GM12892 (cell line): ENCODE data around the gene ZBTB16. TPM values are rescaled to one million over a fixed set of nuclear protein-coding genes. Genes with fewer than 3 reads are reported as not detected.

ENCODE experiments used
- DNase-seq: peaks from one replicate; pipeline ENCODE4 v3.0.0; 2011; ENCODE audit not compliant: insufficient read length
- FAIRE-seq: peaks from 2 replicates; lab custom pipeline; 2011; peaks lifted over from hg19 to GRCh38; lab: Jason Lieb, UNC
- POLR2A ChIP-seq: IDR thresholded peaks from 2 replicates; pipeline ENCODE4 v1.6.1; 2011; ENCODE audit warnings: low read depth, low read length, control low read depth
- POLR2AphosphoS5 ChIP-seq: IDR thresholded peaks from 2 replicates; pipeline ENCODE4 v1.6.1; 2011; ENCODE audit warnings: low read depth, low read length, control low read depth
- TAF1 ChIP-seq: IDR thresholded peaks from 2 replicates; pipeline ENCODE4 v1.6.1; 2011; ENCODE audit warnings: low read depth, mild to moderate bottlenecking, control low read depth, low read length, borderline replicate concordance
- polyA plus RNA-seq: library from polyadenylated mRNA; unstranded; fragments of >200 nt; gene quantifications from one replicate; pipeline ENCODE4 v1.2.1, GENCODE V29; 2012; ENCODE audit warnings: missing spikeins, inconsistent platforms; ENCODE audit not compliant: missing spikeins

The ZBTB16 gene, protein sequence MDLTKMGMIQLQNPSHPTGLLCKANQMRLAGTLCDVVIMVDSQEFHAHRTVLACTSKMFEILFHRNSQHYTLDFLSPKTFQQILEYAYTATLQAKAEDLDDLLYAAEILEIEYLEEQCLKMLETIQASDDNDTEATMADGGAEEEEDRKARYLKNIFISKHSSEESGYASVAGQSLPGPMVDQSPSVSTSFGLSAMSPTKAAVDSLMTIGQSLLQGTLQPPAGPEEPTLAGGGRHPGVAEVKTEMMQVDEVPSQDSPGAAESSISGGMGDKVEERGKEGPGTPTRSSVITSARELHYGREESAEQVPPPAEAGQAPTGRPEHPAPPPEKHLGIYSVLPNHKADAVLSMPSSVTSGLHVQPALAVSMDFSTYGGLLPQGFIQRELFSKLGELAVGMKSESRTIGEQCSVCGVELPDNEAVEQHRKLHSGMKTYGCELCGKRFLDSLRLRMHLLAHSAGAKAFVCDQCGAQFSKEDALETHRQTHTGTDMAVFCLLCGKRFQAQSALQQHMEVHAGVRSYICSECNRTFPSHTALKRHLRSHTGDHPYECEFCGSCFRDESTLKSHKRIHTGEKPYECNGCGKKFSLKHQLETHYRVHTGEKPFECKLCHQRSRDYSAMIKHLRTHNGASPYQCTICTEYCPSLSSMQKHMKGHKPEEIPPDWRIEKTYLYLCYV
- not detected for polyA plus RNA-seq

GRCh38 chr11:114059278-114059983 lies at the start of gene ZBTB16:
Gene ZBTB16 (plus strand): TSS chr11:114059711. CDS start chr11:114063301, 3,590 bp downstream.
- no peak for DNase-seq
- no peak for FAIRE-seq
- TF ChIP-seq TAF1 (no peak), POLR2A (no peak), POLR2AphosphoS5 (no peak)

- DNase-seq: no peak
- no peak for FAIRE-seq
- TF ChIP-seq POLR2A: no peak
- TF ChIP-seq TAF1: no peak
- no peak for TF ChIP-seq POLR2AphosphoS5
These were observed 48.6 kb upstream of the ZBTB16 start for GRCh38 chr11:114010931-114011330.

DNA sequence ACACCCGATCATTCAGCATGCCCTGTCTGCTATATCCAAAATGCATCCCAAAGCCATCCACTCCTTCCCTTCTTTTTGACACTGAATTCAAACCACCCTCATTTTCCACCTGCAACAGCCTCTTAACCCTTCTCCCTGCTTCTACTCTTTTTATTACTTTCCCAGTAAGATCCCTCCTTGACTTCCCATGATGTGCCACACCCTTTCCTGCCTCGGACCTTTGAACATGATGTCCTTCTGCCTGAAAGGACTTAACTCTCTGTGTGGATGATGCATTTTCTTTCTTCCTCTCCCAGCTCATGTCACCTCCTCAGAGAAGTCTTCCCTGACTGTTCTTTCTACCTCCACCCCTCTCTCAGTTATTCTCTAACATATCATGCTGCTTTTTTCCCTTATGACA lies 48.1 kb upstream of the ZBTB16 start:
- DNase-seq: no peak
- FAIRE-seq: no peak
- TF ChIP-seq POLR2AphosphoS5 (no peak), POLR2A (no peak), TAF1 (no peak)

GRCh38 chr11:114015117-114015516 lies 44.4 kb upstream of the ZBTB16 start:
- DNase-seq: no peak
- FAIRE-seq: no peak

DNA sequence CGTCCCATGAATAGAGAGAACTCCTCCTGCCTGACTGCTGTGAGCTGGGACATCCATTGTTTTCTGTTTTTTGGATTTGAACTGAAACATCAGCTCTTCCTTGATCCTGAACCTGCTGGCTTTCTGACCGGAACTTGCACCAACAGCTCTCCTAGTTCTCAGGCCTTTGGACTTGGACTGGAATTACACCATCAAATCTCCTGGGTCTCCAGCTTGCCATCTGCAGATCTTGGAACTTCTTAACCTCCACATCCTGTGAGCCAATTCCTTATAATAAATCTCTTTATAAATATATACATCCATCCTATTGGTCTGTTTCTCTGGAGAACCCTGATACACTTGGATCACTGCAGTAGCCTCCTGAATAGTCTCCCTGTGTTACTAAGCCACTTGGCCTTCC lies 42.5 kb upstream of the ZBTB16 start:
- no peak for TF ChIP-seq TAF1
- no peak for TF ChIP-seq POLR2AphosphoS5
- no peak for TF ChIP-seq POLR2A
- no peak for FAIRE-seq
- DNase-seq: no peak

More at GRCh38 chr11:114015117-114015516, 44.4 kb upstream of the ZBTB16 start:
- TF ChIP-seq TAF1 (no peak), POLR2A (no peak)

DNA sequence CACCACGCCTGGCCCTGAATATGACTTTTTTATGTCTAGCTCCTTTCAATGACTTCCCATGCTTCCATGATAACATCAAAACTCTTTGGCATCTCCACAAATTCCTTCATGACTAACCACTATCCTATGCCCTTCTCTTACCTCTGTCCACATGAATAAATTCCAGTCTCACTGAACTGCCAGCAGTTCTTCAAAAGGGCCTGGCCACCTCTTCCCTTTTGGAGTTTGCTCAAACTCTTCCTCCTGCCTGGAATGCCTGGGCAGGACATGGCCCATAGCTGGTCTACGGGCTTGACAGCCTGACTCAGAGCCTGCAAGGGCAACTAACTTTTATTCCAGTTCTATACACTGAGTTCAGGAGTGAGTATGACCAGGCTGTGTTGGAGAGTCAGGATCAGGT lies 41.8 kb upstream of the ZBTB16 start:
- no peak for DNase-seq
- TF ChIP-seq POLR2A (no peak), TAF1 (no peak), POLR2AphosphoS5 (no peak)
- FAIRE-seq: no peak

GRCh38 chr11:114019046-114019445 lies 40.5 kb upstream of the ZBTB16 start:
- TF ChIP-seq POLR2AphosphoS5 (no peak), POLR2A (no peak), TAF1 (no peak)
- no peak for DNase-seq
- no peak for FAIRE-seq

DNA sequence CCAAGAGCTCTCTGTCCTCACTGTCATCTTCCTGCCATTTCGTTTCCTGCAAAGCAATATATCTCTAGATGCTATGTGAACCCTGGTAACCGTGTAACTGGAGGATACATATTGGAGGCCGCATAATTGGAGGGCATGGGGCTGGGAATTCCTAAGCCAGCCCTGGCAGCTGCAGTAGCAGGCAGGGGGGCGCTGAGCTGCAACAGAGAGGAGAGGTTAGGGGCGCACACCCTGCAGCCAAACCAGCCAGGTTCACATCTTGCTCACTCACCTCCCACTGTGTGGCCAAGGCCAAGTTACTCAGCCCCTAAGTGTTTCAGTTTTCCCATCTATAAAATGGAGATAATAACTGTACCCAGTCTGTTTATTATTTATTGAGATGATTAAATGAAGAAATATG lies 39.9 kb upstream of the ZBTB16 start:
- FAIRE-seq: no peak
- DNase-seq: no peak
- TF ChIP-seq TAF1 (no peak), POLR2AphosphoS5 (no peak), POLR2A (no peak)

DNA sequence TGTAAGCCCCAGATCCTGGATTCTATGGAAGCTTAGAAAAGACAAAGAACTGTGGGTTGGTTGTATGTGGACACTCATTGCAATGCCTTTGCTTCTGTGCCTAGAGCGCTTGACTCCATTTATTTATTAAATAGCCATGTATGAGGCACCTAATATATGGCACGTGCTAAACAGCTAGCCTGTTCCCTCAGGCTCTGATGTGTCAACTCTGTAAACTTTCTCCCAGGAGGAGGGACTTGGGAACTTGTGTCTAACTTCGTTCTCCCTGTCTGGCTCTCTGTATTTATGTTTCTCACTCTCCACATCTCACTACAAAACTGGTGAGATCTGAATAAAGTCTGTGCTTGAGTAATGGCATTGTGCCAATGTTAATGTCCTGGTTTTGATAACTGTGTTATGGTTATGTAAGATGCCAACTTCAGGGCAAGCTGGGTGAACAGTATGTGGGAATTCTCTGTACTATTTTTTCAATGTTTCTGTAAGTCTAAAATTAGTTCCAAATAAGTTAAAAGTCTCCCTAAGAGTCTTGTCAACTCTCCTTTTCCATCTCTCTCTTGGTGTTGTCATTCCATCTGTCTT lies 34.1 kb upstream of the ZBTB16 start:
- no peak for DNase-seq
- FAIRE-seq: no peak
- TF ChIP-seq TAF1 (no peak), POLR2A (no peak)

DNA sequence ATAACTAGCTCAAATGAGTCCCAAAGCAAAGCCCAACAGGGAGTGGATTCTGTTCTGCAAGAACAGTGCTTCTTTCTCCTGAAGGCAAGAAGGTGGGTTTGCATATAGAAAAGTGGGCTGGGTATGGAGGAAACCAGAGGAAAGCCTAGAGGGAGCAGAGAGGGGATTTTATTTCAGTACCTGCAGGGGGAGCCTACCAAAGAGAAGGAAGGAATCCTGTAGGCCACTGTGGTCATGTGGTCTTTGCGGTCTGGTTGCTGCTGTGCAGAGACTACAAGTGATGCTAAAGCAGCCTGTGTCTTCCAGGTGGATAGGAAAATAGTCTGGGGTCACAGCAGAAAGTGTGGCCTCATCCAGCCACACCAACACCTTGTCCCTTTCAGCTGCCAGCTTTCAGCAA lies 33.2 kb upstream of the ZBTB16 start:
- FAIRE-seq (no peak), DNase-seq (no peak)
- TF ChIP-seq POLR2AphosphoS5 (no peak), POLR2A (no peak)

GRCh38 chr11:114027391-114027790 lies 32.1 kb upstream of the ZBTB16 start:
- TF ChIP-seq TAF1 (no peak), POLR2AphosphoS5 (no peak), POLR2A (no peak)
- DNase-seq: no peak
- no peak for FAIRE-seq

DNA sequence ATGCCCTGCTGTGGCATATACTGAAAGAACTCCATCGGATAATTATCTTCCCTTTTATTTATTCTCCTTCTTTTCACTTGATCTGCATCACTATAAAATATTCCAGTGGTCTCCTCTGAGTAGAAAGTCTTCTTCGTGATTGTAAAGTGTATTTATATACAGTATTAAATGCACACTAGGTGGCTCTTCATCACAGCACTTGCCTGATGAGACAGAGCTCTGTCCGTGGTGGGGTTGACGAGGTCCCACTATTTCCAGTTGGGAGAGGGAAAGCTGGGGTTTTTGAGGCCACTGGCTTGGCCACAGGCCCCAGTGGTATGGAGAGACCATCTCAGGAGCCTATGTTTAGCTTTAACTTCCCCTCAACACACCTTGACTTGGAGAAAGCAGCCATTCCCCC lies 31.6 kb upstream of the ZBTB16 start:
- DNase-seq: no peak
- TF ChIP-seq POLR2A (no peak), POLR2AphosphoS5 (no peak), TAF1 (no peak)
- no peak for FAIRE-seq
